Neural crest cell (in vitro differentiated cells): ENCODE measurements around the gene RPL4. TPM values are rescaled to one million over a fixed set of nuclear protein-coding genes. Genes with fewer than 3 reads are reported as not detected.

Source experiments
- DNase-seq: peaks from one replicate; pipeline ENCODE4 v3.0.0; 2021; ENCODE audit warnings: low read depth, mixed read lengths, low spot score
- H3K27ac Mint-ChIP-seq: one replicate; pipeline ENCODE4 v1.8.0; 2021; ENCODE audit warnings: mild to moderate bottlenecking, mixed read lengths; ENCODE audit not compliant: unreplicated experiment
- H3K27me3 Mint-ChIP-seq: 2 replicates; pipeline ENCODE4 v1.8.0; 2021; ENCODE audit warnings: low read depth, mild to moderate bottlenecking, mixed read lengths
- H3K36me3 Mint-ChIP-seq: 2 replicates; pipeline ENCODE4 v1.8.0; 2021; ENCODE audit warnings: low read depth, mild to moderate bottlenecking, mixed read lengths
- H3K4me1 Mint-ChIP-seq: 2 replicates; pipeline ENCODE4 v1.8.0; 2021; ENCODE audit warnings: mixed read lengths
- H3K4me3 Mint-ChIP-seq: one replicate; pipeline ENCODE4 v1.8.0; 2021; ENCODE audit warnings: mild to moderate bottlenecking, mixed read lengths
- H3K9me3 Mint-ChIP-seq: 2 replicates; pipeline ENCODE4 v1.8.0; 2021; ENCODE audit warnings: mixed read lengths
- CTCF ChIP-seq: fragments of 200-600 bp; sonication (generic); conservative IDR thresholded peaks from 2 replicates; pipeline ENCODE4 v1.5.0; 2021; ENCODE audit warnings: antibody characterized with exemption, mild to moderate bottlenecking
- long read RNA-seq: library from polyadenylated mRNA; unstranded; transcript quantifications from one replicate; pipeline ENCODE4 v2.0.0, GENCODE V29; 2020
- total RNA-seq: library from RNA; stranded (reverse); gene quantifications from 2 replicates; pipeline ENCODE4 v1.2.1, GENCODE V29; 2021

Gene RPL4
- total RNA-seq = 3,194 and 3,277 TPM in 2 replicates
- long read RNA-seq, transcript RPL4-201 (10 exons, 2,769 nt) = major isoform, 7,598 of 7,837 reads
- long read RNA-seq, partial matches to known transcripts = 164 of 7,837 reads
- long read RNA-seq, other reads (novel, unspliced or antisense) = 70 of 7,837 reads

GRCh38 chr15:66504563-66505429 is at the start of gene RPL4, which contains the start of gene ZWILCH:
Gene RPL4, minus strand, starts transcription at chr15:66504855. Its CDS starts 65 bp downstream, at chr15:66504790.
Gene ZWILCH, plus strand, starts transcription at chr15:66505326. Its CDS starts 13 bp downstream, at chr15:66505339.
- no peaks in the 10 kb centered on the region for H3K27me3 Mint-ChIP-seq
- H3K4me1 Mint-ChIP-seq = peaks cover 47% of the 10 kb centered on the region
- no peaks in the 10 kb centered on the region for H3K9me3 Mint-ChIP-seq
- peak within 1 kb of the TSS; percentile 98 for H3K4me3 Mint-ChIP-seq
- TF ChIP-seq CTCF = no peak
- DNase-seq = peak; percentile 59
- H3K36me3 Mint-ChIP-seq = peaks cover 27% of the 10 kb centered on the region
- H3K27ac Mint-ChIP-seq = peak within 1 kb of the TSS; percentile 100

GRCh38 chr15:66545255-66545654 is 40.6 kb upstream of the RPL4 start:
- Mint-ChIP-seq H3K4me1 (no peaks in the 10 kb centered on the region), H3K9me3 (no peaks in the 10 kb centered on the region), H3K4me3 (no peak overlapping the region), H3K36me3 (peaks cover 11% of the 10 kb centered on the region), H3K27ac (no peak overlapping the region), H3K27me3 (no peaks in the 10 kb centered on the region)
- no peak for DNase-seq
- no peak for TF ChIP-seq CTCF

DNA sequence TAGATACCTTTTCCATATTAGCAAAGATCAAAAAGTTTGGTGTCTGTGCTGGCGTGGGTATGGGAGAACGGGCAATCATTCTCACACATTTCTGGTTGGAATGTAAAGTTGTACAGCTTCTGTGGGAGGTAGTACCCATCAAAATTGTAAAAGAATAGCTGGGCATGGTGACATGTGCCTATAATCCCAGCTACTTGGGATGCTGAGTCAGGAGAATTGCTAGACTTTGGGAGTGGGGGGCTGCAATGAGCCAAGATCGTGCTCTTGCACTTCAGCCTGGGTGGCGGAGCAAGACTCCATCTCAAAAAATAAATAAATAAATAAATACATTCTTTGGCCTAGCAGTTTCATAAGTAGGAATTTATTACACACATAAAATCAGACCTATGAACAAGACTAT is 38.2 kb upstream of the RPL4 start:
- Mint-ChIP-seq H3K4me1 (no peaks in the 10 kb centered on the region), H3K27me3 (no peaks in the 10 kb centered on the region), H3K4me3 (no peak overlapping the region), H3K27ac (no peak overlapping the region), H3K36me3 (peaks cover 14% of the 10 kb centered on the region), H3K9me3 (no peaks in the 10 kb centered on the region)
- no peak for TF ChIP-seq CTCF
- no peak for DNase-seq

GRCh38 chr15:66535056-66535455 is 30.4 kb upstream of the RPL4 start:
- no peaks in the 10 kb centered on the region for H3K27me3 Mint-ChIP-seq
- H3K36me3 Mint-ChIP-seq = peaks cover 6% of the 10 kb centered on the region
- TF ChIP-seq CTCF = no peak
- no peak overlapping the region for H3K4me3 Mint-ChIP-seq
- H3K4me1 Mint-ChIP-seq = no peaks in the 10 kb centered on the region
- H3K27ac Mint-ChIP-seq = peak overlapping the region; percentile 64
- no peaks in the 10 kb centered on the region for H3K9me3 Mint-ChIP-seq
- DNase-seq = no peak

- no peak for TF ChIP-seq CTCF
- Mint-ChIP-seq H3K36me3 (no peaks in the 10 kb centered on the region), H3K27ac (no peak overlapping the region)
These were observed 20.2 kb upstream of the RPL4 start for GRCh38 chr15:66524838-66525237.

More at GRCh38 chr15:66524838-66525237, 20.2 kb upstream of the RPL4 start:
- no peak for DNase-seq
- H3K4me3 Mint-ChIP-seq = no peak overlapping the region
- H3K27me3 Mint-ChIP-seq = no peaks in the 10 kb centered on the region
- H3K4me1 Mint-ChIP-seq = no peaks in the 10 kb centered on the region
- no peaks in the 10 kb centered on the region for H3K9me3 Mint-ChIP-seq
